ENCODE measurements around the gene HUWE1.

The HUWE1 gene

DNA sequence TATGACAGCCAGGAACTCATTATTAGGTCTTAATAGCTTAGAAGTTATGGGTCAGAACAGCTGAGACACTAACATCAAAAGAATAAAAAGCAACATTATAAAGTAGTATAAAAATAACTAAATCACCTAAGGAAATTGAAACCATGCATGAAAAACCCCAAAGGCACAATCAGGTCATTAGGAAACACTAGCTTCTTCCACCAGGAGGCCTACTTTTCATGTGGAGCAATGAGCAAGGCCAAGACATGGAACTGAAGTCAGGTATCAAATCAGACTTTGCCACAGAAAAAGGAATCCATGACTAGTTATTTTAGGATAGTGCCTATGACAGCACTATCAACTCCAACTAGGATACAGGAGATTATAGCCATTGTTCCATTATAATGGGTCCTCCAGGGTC, 7.9 kb downstream of the HUWE1 start:
- Mint-ChIP-seq H3K4me1 (ENCODE audit: low read depth in 2 of 2) (peaks cover 24 to 40% of the 10 kb centered on the region in 2 donors), H3K27ac (peak overlapping the region in 1 of 2 donors; percentile 78), H3K4me3 (no peak overlapping the region), H3K9me3 (no peaks in the 10 kb centered on the region), H3K36me3 (ENCODE audit: insufficient read depth) (peaks cover 59% of the 10 kb centered on the region), H3K27me3 (no peaks in the 10 kb centered on the region)
- ATAC-seq (replicated peaks) (peak; percentile 31), DNase-seq (peak in 2 of 3 experiments; percentile 0 to 3)

DNA sequence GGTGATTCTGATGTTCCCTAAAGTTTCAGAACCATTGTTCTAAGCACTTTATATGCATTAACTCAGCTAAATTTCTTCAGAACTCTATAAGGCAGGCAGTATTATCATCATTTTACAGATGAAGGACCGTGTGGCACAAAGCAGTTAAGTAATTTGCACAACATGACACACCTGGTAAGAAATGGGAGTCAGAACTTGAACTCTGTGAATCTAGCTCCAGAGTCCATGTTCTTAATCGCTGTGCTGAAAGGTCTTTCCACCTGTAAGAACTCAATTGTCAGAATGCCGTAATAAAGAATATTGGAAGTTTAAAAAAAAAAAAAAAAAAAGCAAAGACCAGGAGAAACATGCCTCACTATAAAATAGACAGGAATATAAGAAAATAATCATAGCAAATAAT, 9.2 kb downstream of the HUWE1 start:
- Mint-ChIP-seq H3K4me1 (ENCODE audit: low read depth in 2 of 2) (peaks cover 17 to 32% of the 10 kb centered on the region in 2 donors), H3K27ac (no peak overlapping the region), H3K4me3 (no peak overlapping the region), H3K9me3 (no peaks in the 10 kb centered on the region), H3K36me3 (ENCODE audit: insufficient read depth) (peaks cover 61% of the 10 kb centered on the region), H3K27me3 (no peaks in the 10 kb centered on the region)
- DNase-seq = no peak
- ATAC-seq (replicated peaks) = no peak

DNA sequence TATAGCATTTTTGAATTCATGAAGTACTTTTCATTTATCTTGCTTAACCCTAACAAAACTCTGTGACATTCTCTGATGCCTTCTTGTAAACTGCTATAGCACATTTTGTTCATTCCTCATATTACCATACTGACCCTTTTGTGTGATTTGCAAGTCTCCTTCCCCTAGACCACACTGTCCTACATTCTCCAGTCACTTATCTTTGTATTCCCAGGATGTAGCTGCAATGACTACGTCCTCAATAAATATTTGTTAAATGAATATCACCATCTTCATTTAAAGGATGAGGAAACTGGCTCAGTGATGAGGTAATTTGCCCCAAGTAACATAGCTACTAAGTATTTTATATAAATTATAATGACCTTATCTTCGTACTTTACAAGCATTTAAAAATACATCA, 11.9 kb downstream of the HUWE1 start:
- H3K9me3 Mint-ChIP-seq = no peaks in the 10 kb centered on the region
- ATAC-seq (replicated peaks) (no peak), DNase-seq (no peak)
- H3K4me3 Mint-ChIP-seq = no peak overlapping the region
- H3K27me3 Mint-ChIP-seq = no peaks in the 10 kb centered on the region
- H3K4me1 Mint-ChIP-seq (ENCODE audit: low read depth in 2 of 2) = peaks cover 6 to 25% of the 10 kb centered on the region in 2 donors
- peaks cover 53% of the 10 kb centered on the region for H3K36me3 Mint-ChIP-seq (ENCODE audit: insufficient read depth)
- H3K27ac Mint-ChIP-seq = no peak overlapping the region

DNA sequence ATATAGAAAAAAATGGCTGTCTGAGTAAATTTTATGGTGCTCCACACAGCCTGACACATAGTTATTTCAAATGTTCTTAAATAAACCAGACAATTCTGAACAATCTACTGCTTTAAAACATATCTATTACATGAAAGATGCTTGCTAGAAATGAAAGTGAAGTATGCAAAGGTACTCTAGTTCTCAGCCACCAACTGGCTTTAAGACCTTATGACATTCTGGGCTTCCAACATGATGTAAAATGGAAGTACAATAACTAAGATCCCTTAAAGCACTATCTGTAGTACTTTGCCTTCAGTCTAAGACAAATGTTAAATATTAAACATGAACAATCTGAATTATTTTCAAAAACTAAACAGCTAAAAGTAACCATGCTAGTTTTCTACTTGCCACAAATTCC, 17.3 kb downstream of the HUWE1 start:
- Mint-ChIP-seq H3K4me3 (no peak overlapping the region), H3K27me3 (no peaks in the 10 kb centered on the region), H3K4me1 (ENCODE audit: low read depth in 2 of 2) (peaks cover 10 to 11% of the 10 kb centered on the region in 2 donors), H3K36me3 (ENCODE audit: insufficient read depth) (peaks cover 32% of the 10 kb centered on the region), H3K27ac (no peak overlapping the region), H3K9me3 (no peaks in the 10 kb centered on the region)
- no peak for ATAC-seq (replicated peaks)
- no peak for DNase-seq

DNA sequence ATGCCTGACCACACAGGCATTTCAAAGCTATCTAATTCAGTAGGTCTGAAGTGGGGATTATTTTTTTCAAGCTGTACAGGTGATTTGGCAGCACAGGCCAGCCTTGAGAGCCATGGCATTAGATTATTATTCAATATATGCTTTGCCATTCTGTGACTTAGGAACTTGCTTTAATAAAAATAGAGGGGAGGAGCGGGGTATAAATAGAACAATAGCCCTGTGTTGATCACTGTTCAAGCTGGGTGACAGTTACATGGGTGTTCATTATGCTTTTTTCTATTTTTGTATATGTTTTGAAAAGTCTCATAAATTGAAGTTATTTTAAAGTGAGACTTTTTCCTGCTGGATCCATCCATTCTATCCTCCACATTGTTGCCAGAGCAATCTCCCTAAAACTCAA, 20.3 kb downstream of the HUWE1 start:
- Mint-ChIP-seq H3K4me3 (no peak overlapping the region), H3K9me3 (no peaks in the 10 kb centered on the region), H3K4me1 (ENCODE audit: low read depth in 2 of 2) (peaks cover 16 to 19% of the 10 kb centered on the region in 2 donors), H3K36me3 (ENCODE audit: insufficient read depth) (peaks cover 19% of the 10 kb centered on the region), H3K27ac (peak overlapping the region in 1 of 2 donors; percentile 44), H3K27me3 (no peaks in the 10 kb centered on the region)
- ATAC-seq (replicated peaks) = no peak
- no peak for DNase-seq

DNA sequence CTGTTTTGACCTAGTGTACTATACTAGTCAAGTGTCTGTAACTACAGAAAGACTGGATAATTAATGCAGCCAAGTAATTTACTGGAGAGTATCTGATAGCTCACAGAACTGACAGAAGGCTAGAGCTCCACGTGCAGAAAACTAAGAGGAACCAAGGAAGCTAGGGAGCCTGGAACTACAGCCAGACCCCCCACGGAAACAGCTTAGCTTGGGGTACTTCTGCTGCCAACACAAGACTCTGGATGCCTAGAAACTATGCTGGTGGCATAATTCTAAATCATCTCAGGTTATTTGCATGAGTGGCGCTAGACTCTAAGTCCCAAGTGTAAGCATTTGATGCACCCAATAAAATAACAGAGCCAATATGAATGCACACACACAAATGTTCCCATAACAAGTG, 26.5 kb downstream of the HUWE1 start:
- ATAC-seq (replicated peaks) (no peak), DNase-seq (no peak)
- H3K27ac Mint-ChIP-seq = peak overlapping the region in 1 of 2 donors; percentile 16
- no peaks in the 10 kb centered on the region for H3K27me3 Mint-ChIP-seq
- peaks cover 38% of the 10 kb centered on the region for H3K36me3 Mint-ChIP-seq (ENCODE audit: insufficient read depth)
- no peaks in the 10 kb centered on the region for H3K9me3 Mint-ChIP-seq
- H3K4me1 Mint-ChIP-seq (ENCODE audit: low read depth in 2 of 2) = peaks cover 17 to 19% of the 10 kb centered on the region in 2 donors
- no peak overlapping the region for H3K4me3 Mint-ChIP-seq

DNA sequence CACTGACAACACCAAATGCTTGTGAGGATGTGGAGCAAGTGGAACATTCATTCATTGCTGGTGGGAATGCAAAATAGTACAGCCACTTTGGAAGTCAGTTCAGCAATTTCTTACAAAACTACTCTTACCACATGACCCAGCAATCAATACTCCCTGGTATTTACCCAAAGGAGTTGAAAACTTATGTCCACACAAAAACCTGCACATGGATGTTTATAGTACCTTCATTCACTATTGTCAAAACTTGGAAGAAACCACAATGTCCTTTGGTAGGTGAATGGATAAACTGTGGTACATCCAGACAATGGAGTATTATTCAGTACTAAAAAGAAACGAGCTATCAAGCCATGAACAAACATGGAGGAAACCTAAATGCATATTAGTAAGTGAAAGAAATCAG, 27.5 kb downstream of the HUWE1 start:
- H3K9me3 Mint-ChIP-seq = no peaks in the 10 kb centered on the region
- H3K36me3 Mint-ChIP-seq (ENCODE audit: insufficient read depth) = peaks cover 44% of the 10 kb centered on the region
- peak overlapping the region; percentile 29 to 38 for H3K27ac Mint-ChIP-seq
- H3K4me1 Mint-ChIP-seq (ENCODE audit: low read depth in 2 of 2) = peaks cover 15 to 25% of the 10 kb centered on the region in 2 donors
- no peak overlapping the region for H3K4me3 Mint-ChIP-seq
- DNase-seq (no peak), ATAC-seq (replicated peaks) (no peak)
- H3K27me3 Mint-ChIP-seq = no peaks in the 10 kb centered on the region

DNA sequence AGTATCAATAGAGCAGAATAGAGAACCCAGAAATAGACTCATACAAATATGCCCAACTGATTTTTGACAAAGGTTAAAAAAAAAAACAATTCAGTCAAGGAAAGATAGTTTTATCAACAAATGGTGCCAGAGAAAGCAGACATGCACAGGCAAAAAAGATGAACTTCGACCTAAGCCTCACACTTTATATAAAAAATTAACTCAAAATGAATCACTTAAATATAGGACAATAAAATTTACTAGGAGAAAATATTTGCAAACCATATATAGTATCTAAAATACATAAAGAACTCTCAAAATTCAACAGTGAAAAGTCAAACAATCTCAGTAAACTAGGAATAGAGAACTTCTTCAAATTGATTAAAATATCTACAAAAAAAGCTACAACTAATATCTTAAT, 29.7 kb downstream of the HUWE1 start:
- peaks cover 53% of the 10 kb centered on the region for H3K36me3 Mint-ChIP-seq (ENCODE audit: insufficient read depth)
- H3K4me1 Mint-ChIP-seq (ENCODE audit: low read depth in 2 of 2) = peaks cover 7 to 28% of the 10 kb centered on the region in 2 donors
- DNase-seq (no peak), ATAC-seq (replicated peaks) (no peak)
- no peaks in the 10 kb centered on the region for H3K9me3 Mint-ChIP-seq
- H3K4me3 Mint-ChIP-seq = peak overlapping the region in 1 of 2 donors; percentile 20
- peak overlapping the region in 1 of 2 donors; percentile 44 for H3K27ac Mint-ChIP-seq
- no peaks in the 10 kb centered on the region for H3K27me3 Mint-ChIP-seq

DNA sequence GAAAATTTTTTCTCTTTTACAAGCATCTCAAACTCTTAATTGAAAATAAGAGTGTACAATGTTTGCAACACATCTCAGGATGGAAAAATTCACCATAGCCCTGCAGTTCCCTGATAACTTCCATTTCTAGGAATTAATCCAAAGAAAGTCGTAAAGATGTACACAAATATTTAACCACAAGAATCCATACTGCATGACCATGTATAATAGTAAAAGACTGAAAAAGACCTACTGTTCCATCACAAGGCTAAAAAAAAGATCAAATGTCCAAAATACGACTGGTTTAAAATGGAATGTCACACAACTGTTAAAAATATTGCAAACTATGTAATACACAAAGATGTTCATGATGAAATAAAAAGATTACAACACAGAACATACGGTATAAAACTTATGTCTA, 32.1 kb downstream of the HUWE1 start:
- Mint-ChIP-seq H3K27ac (peak overlapping the region; percentile 15 to 49), H3K36me3 (ENCODE audit: insufficient read depth) (peaks cover 58% of the 10 kb centered on the region), H3K4me1 (ENCODE audit: low read depth in 2 of 2) (peaks cover 7 to 24% of the 10 kb centered on the region in 2 donors), H3K4me3 (no peak overlapping the region), H3K27me3 (no peaks in the 10 kb centered on the region), H3K9me3 (no peaks in the 10 kb centered on the region)
- ATAC-seq (replicated peaks) = no peak
- no peak for DNase-seq

DNA sequence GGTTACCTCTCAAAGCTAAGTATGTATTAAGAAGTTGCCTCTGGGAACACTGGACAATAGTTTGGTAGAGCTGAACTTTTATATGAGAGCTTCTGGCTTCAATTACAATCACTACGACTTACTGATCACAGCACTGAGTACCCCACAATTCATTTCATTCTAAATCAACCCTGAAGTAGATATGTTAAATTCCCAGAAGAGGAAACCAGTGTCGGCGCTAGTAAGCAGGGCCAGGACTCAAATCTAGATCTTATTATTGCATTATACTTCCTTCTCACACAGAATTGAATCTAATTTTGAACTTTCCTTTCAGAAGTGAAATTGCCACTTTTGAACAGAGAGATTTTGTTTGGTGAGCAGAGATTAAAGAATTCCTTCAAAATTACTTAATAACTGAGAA, 41.8 kb downstream of the HUWE1 start:
- H3K4me3 Mint-ChIP-seq = no peak overlapping the region

DNA sequence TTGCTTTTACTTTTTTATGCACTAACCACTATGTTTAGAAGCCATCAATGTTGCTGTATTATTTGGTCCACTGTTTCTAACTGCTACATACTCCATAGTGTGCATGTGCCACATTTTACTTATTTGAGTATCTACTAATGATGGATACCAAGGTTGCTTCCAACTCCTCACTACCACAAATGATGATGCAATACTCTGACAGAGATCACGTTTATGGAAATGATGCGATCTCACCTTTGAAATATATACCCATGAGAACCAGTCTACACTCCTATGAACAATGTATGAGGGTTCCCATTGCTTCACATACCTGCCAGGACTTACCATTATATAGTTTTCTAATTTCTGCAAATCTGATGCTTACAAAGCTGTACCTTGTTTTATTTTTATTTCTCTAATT, 44.2 kb downstream of the HUWE1 start:
- DNase-seq = no peak
- no peak for ATAC-seq (replicated peaks)
- H3K9me3 Mint-ChIP-seq = no peaks in the 10 kb centered on the region
- H3K4me1 Mint-ChIP-seq (ENCODE audit: low read depth in 2 of 2) = no peaks in the 10 kb centered on the region
- no peak overlapping the region for H3K4me3 Mint-ChIP-seq
- H3K27me3 Mint-ChIP-seq = no peaks in the 10 kb centered on the region
- H3K27ac Mint-ChIP-seq = no peak overlapping the region
- H3K36me3 Mint-ChIP-seq (ENCODE audit: insufficient read depth) = peaks cover 66% of the 10 kb centered on the region

More for the DNA sequence above, 41.8 kb downstream of the HUWE1 start:
- no peak for DNase-seq
- no peaks in the 10 kb centered on the region for H3K27me3 Mint-ChIP-seq
- no peak for ATAC-seq (replicated peaks)
- H3K4me1 Mint-ChIP-seq (ENCODE audit: low read depth in 2 of 2) = no peaks in the 10 kb centered on the region
- H3K9me3 Mint-ChIP-seq = no peaks in the 10 kb centered on the region
- peak overlapping the region; percentile 17 to 38 for H3K27ac Mint-ChIP-seq
- peaks cover 66% of the 10 kb centered on the region for H3K36me3 Mint-ChIP-seq (ENCODE audit: insufficient read depth)

DNA sequence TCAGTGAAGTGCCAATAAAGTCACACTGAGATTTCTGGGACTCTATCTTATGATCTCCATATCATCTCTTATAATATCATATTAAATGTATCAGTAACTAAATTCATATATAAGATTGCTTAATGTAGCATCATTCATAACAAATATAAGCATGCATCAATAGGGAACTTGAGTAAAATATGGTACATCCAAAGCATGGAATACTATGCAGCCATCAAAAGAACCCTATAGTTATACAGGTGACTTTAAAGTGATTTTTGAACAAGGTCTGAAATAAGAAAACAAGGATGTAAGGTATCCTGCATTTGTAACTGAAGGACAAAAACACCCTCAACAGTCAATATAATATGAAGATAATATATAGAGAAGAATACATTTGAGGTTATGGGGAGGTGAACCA, 47.3 kb downstream of the HUWE1 start:
- Mint-ChIP-seq H3K27ac (no peak overlapping the region), H3K9me3 (no peaks in the 10 kb centered on the region), H3K4me1 (ENCODE audit: low read depth in 2 of 2) (no peaks in the 10 kb centered on the region), H3K27me3 (no peaks in the 10 kb centered on the region), H3K4me3 (no peak overlapping the region), H3K36me3 (ENCODE audit: insufficient read depth) (peaks cover 46% of the 10 kb centered on the region)
- DNase-seq (no peak), ATAC-seq (replicated peaks) (no peak)

DNA sequence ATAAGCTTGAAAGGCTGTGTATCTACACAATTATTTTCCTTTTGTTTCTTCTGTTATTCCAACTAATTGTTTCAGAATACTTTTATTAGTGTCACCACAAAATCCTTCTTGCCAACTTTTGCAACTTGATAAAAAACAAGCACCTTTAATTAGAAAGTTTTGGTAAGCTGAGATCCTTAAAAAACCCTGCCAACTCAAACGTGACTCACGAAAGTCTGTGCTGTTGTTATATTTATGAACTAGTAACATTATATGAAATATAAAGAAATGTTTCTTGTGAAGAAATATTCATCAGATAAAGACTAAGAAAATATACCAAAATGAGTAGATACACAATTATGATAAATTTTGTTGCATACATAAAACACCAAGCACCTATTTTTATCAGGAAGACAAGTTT, 49.0 kb downstream of the HUWE1 start:
- H3K4me3 Mint-ChIP-seq = no peak overlapping the region
- no peaks in the 10 kb centered on the region for H3K27me3 Mint-ChIP-seq
- H3K27ac Mint-ChIP-seq = no peak overlapping the region
- H3K4me1 Mint-ChIP-seq (ENCODE audit: low read depth in 2 of 2) = no peaks in the 10 kb centered on the region
- H3K36me3 Mint-ChIP-seq (ENCODE audit: insufficient read depth) = peaks cover 44% of the 10 kb centered on the region
- no peaks in the 10 kb centered on the region for H3K9me3 Mint-ChIP-seq
- DNase-seq (no peak), ATAC-seq (replicated peaks) (no peak)

DNA sequence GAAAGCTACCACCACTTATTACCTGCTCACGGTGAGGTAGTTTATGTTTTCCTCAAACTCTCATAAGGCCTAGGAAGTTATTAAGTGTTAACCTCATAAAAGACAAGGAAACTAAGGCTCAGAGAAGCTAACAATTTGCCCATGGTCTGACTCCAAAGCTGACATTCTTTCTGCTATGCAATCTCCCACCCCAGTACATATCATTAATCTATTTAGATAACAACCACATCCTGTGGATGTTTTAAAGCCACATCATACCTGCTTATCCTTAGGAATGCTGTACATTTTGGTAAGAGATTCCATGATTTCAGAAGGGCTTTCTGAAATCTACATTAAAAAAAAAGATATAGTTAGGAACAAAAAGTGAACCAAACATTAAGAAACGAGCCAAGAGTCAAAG, 55.4 kb downstream of the HUWE1 start:
- H3K27ac Mint-ChIP-seq = peak overlapping the region in 1 of 2 donors; percentile 44
- H3K36me3 Mint-ChIP-seq (ENCODE audit: insufficient read depth) = peaks cover 70% of the 10 kb centered on the region
- DNase-seq (no peak), ATAC-seq (replicated peaks) (no peak)
- no peaks in the 10 kb centered on the region for H3K27me3 Mint-ChIP-seq
- H3K9me3 Mint-ChIP-seq = no peaks in the 10 kb centered on the region
- H3K4me1 Mint-ChIP-seq (ENCODE audit: low read depth in 2 of 2) = no peaks in the 10 kb centered on the region
- no peak overlapping the region for H3K4me3 Mint-ChIP-seq

DNA sequence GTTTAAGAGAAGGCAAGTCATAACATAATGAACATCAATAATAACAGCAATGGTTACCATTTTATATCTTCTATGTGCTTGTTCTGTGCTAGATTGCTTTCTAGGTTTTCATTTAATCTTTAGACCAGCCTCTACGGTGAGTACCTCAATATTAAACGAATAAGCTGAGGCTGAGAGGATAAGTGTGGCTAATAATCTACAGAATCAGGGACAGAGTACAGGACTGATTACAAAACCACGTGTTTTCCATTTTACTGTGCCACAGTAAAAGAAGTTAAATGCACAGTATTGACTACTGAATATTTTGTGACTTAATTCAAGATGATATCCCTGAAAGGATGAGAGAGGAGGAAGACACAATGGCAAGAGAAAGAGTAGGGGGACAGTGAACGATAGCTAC, 56.3 kb downstream of the HUWE1 start:
- H3K27ac Mint-ChIP-seq = peak overlapping the region in 1 of 2 donors; percentile 63
- no peaks in the 10 kb centered on the region for H3K27me3 Mint-ChIP-seq
- no peaks in the 10 kb centered on the region for H3K4me1 Mint-ChIP-seq (ENCODE audit: low read depth in 2 of 2)
- no peak for ATAC-seq (replicated peaks)
- no peaks in the 10 kb centered on the region for H3K9me3 Mint-ChIP-seq
- H3K36me3 Mint-ChIP-seq (ENCODE audit: insufficient read depth) = peaks cover 79% of the 10 kb centered on the region
- no peak for DNase-seq
- no peak overlapping the region for H3K4me3 Mint-ChIP-seq

All from effector memory CD8-positive, alpha-beta T cell (primary cell).